Type B pancreatic cell (in vitro differentiated cells): ENCODE measurements around the gene ELF5. TPM values are rescaled to one million over a fixed set of nuclear protein-coding genes. Genes with fewer than 3 reads are reported as not detected.
A peak's percentile ranks its signal among the peaks of the same experiment; 100 is the strongest.

ENCODE experiments used
- DNase-seq: peaks from one replicate; pipeline ENCODE4 v3.0.0; 2021; ENCODE audit warnings: mixed read lengths; ENCODE audit not compliant: unreplicated experiment; ENCODE audit errors: extremely low spot score
- H3K27ac Mint-ChIP-seq: 2 replicates; pipeline ENCODE4 v1.8.0; 2021; ENCODE audit warnings: mild to moderate bottlenecking, mixed read lengths
- H3K27me3 Mint-ChIP-seq: 2 replicates; pipeline ENCODE4 v1.8.0; 2021; ENCODE audit warnings: mixed read lengths
- H3K36me3 Mint-ChIP-seq: 2 replicates; pipeline ENCODE4 v1.8.0; 2021; ENCODE audit warnings: mixed read lengths
- H3K4me1 Mint-ChIP-seq: one replicate; pipeline ENCODE4 v1.8.0; 2021; ENCODE audit warnings: mixed read lengths; ENCODE audit not compliant: unreplicated experiment
- H3K4me3 Mint-ChIP-seq: 2 replicates; pipeline ENCODE4 v1.8.0; 2021; ENCODE audit warnings: mild to moderate bottlenecking, mixed read lengths
- H3K9me3 Mint-ChIP-seq: 2 replicates; pipeline ENCODE4 v1.8.0; 2021; ENCODE audit warnings: mixed read lengths
- long read RNA-seq: library from polyadenylated mRNA; unstranded; transcript quantifications from one replicate; pipeline ENCODE4 v2.0.0, GENCODE V29; 2020
- total RNA-seq: library from RNA; stranded (reverse); gene quantifications from 2 replicates; pipeline ENCODE4 v1.2.1, GENCODE V29; 2021; ENCODE audit warnings: low replicate concordance
- TF ChIP-seq, protein P1 (sequence below): fragments of 200-600 bp; sonication (generic); conservative IDR thresholded peaks from 2 replicates; pipeline ENCODE4 v1.5.0; 2021; ENCODE audit warnings: antibody characterized with exemption, mild to moderate bottlenecking

Gene ELF5
- 19.3 and 43.1 TPM in 2 replicates for total RNA-seq
- long read RNA-seq, transcript ELF5-205 (3 exons, 2,330 nt), result minor isoform, 13 of 202 reads
- long read RNA-seq, transcript ELF5-201 (7 exons, 2,321 nt), result major isoform, 145 of 202 reads
- long read RNA-seq, partial matches to known transcripts, result 7 of 202 reads
- long read RNA-seq, other reads (novel, unspliced or antisense), result 34 of 202 reads

- H3K36me3 Mint-ChIP-seq, result no peaks in the 10 kb centered on the region
- H3K9me3 Mint-ChIP-seq, result no peaks in the 10 kb centered on the region
- peak within 1 kb of the TSS; percentile 98 for H3K27ac Mint-ChIP-seq
- H3K4me3 Mint-ChIP-seq, result peak within 1 kb of the TSS; percentile 86
- H3K27me3 Mint-ChIP-seq, result no peaks in the 10 kb centered on the region
- DNase-seq, result no peak
- peaks cover 33% of the 10 kb centered on the region for H3K4me1 Mint-ChIP-seq
- TF ChIP-seq, protein P1, sequence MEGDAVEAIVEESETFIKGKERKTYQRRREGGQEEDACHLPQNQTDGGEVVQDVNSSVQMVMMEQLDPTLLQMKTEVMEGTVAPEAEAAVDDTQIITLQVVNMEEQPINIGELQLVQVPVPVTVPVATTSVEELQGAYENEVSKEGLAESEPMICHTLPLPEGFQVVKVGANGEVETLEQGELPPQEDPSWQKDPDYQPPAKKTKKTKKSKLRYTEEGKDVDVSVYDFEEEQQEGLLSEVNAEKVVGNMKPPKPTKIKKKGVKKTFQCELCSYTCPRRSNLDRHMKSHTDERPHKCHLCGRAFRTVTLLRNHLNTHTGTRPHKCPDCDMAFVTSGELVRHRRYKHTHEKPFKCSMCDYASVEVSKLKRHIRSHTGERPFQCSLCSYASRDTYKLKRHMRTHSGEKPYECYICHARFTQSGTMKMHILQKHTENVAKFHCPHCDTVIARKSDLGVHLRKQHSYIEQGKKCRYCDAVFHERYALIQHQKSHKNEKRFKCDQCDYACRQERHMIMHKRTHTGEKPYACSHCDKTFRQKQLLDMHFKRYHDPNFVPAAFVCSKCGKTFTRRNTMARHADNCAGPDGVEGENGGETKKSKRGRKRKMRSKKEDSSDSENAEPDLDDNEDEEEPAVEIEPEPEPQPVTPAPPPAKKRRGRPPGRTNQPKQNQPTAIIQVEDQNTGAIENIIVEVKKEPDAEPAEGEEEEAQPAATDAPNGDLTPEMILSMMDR, result no peak
Observed at GRCh38 chr11:34513682-34514449, at the start of gene ELF5. TSS of gene ELF5 (minus strand) at chr11:34513794. CDS start at chr11:34505749, 8,045 bp downstream.

- H3K27me3 Mint-ChIP-seq, result peaks cover 2% of the 10 kb centered on the region
- peak overlapping the region; percentile 36 for H3K27ac Mint-ChIP-seq
- no peaks in the 10 kb centered on the region for H3K36me3 Mint-ChIP-seq
- no peaks in the 10 kb centered on the region for H3K9me3 Mint-ChIP-seq
- TF ChIP-seq, protein P1, result no peak
- no peak overlapping the region for H3K4me3 Mint-ChIP-seq
- DNase-seq, result no peak
- H3K4me1 Mint-ChIP-seq, result no peaks in the 10 kb centered on the region
Observed at GRCh38 chr11:34562976-34563375, 49.4 kb upstream of the ELF5 start.

- H3K36me3 Mint-ChIP-seq, result no peaks in the 10 kb centered on the region
- H3K4me1 Mint-ChIP-seq, result no peaks in the 10 kb centered on the region
- H3K27me3 Mint-ChIP-seq, result peaks cover 2% of the 10 kb centered on the region
- DNase-seq, result no peak
- no peak overlapping the region for H3K27ac Mint-ChIP-seq
- TF ChIP-seq, protein P1, result no peak
- no peak overlapping the region for H3K4me3 Mint-ChIP-seq
- H3K9me3 Mint-ChIP-seq, result peaks cover 3% of the 10 kb centered on the region
Observed at GRCh38 chr11:34560511-34560910, 46.9 kb upstream of the ELF5 start.

GRCh38 chr11:34558673-34559072, 45.1 kb upstream of the ELF5 start:
- no peaks in the 10 kb centered on the region for H3K27me3 Mint-ChIP-seq
- no peaks in the 10 kb centered on the region for H3K36me3 Mint-ChIP-seq

DNA sequence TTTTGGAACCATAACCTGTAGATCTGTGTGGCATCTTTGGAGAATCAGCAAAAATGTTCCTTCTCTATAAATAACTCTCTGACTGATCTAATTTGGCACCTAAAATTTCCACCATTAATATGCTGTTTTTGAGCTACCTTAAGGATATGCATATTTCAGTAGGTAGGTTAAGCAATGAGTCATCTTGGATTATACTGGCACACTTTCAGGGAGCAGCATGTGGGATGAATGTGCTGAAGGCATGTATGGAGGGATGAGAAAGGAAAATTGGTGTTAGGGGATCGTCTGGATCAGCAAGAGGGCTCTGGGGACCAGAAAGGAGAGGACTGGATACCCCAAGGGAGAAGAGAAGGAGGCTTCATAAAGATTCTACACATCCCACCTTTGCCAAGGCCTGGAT, 44.6 kb upstream of the ELF5 start:
- Mint-ChIP-seq H3K27ac (no peak overlapping the region), H3K9me3 (peaks cover 7% of the 10 kb centered on the region), H3K4me3 (no peak overlapping the region), H3K36me3 (no peaks in the 10 kb centered on the region), H3K27me3 (no peaks in the 10 kb centered on the region), H3K4me1 (no peaks in the 10 kb centered on the region)
- TF ChIP-seq, protein P1, result no peak
- no peak for DNase-seq

More at GRCh38 chr11:34558673-34559072, 45.1 kb upstream of the ELF5 start:
- H3K4me1 Mint-ChIP-seq, result no peaks in the 10 kb centered on the region
- TF ChIP-seq, protein P1, result no peak
- no peak overlapping the region for H3K27ac Mint-ChIP-seq
- no peak overlapping the region for H3K4me3 Mint-ChIP-seq
- no peak for DNase-seq
- peaks cover 7% of the 10 kb centered on the region for H3K9me3 Mint-ChIP-seq
